NCI-H510A treated with DMSO at 0.1 percent for 48 hours (cell line): Measurements from ENCODE around the gene ACAP3.
A peak's percentile ranks its signal among the peaks of the same experiment; 100 is the strongest.

Experiments used
- DNase-seq: peaks from one replicate; lab custom pipeline; 2025; lab: John Stamatoyannopoulos, UW

The ACAP3 gene

GRCh38 chr1:1314237-1314586 is 6.5 kb upstream of the ACAP3 start:
- no peak for DNase-seq

- no peak for DNase-seq
These were observed 5.9 kb upstream of the ACAP3 start for GRCh38 chr1:1313500-1314236.

DNA sequence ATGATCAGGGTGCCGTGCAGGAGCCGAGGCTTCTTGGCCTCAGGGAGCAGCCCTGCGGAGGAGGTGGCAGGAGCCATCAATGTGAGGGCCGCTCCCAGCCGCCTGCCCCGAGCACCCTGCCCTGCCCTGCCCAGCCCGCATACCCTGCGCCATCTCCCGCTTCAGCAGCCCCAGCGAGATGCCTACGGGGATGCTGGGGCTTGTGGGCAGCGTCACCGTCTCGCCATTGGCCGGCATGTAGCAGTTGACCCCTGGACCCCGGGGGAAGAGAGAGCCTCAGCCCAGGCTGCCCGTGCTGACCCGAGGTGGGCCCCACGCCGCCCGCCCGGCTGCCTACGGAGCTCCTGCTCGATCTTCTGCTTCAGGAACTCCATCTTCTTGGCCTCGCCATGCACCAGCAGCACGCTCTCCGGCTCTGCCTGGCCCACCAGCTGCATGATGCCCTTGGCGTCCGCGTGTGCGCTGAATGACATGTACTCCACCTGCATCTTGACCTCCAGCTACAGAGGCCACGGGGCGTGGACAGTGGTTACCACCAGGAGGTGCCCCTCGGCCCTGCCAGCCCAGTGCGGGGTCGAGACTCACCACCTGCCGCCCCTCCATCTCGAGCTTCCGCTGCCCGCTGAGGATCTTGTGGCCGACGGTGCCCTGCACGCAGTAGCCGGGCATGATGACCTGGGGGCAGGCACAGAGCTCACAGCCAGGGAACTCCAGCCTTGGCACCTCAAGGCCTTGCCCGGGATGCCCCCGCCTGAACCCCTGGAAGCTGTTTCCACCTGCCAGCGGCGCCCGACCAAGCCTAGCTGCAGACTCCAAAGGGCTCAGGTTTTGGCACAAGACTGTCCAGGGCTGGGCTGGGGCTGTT is 5.0 kb upstream of the ACAP3 start:
- no peak for DNase-seq

DNA sequence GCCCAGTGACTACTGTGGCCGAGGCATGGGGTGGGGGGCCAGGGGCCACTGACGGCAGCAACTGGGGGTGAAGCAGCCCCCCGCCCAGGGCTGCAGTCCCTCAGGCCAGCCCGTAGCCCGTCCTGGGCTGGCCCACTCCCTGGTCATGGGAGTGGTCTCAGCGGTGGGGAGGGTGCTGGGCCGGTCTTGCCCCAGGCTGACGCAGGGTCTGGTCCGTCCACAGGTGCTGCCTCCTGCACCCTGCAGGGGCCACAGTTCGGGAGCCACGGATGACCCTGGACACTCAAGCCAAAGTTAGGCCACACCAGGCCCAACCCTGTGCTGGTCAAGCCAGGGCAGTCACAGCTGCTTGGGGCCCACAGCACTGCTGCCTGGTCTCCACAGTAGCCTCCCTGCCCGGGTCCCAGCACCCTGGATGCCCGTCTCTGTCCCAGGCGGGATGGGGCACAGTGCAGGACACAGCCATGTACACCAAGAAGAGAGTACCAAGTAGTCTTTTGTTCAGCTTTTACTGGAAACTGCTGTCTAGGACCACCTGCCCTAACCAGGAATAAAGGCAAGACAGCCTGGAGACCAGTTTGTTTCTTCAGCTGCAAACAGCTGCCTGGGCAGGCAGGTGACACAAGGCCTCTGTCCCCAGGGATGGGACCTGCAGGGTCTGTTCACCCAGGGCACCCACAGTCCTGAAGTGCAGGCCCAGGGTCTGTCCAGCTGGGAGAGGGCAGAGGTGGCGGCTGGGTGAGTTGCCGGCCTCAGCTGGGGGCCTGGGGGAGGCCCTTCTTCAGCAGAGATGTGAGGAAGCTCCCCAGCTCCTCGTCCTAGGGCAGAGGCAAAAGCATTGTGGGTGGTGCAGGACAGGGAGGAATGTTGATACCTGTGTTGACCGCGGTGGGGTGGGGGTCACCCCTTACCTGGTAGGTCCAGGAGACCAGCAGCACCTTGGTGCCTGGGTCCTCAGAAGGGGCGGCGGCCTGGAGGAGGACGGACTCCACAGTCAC is 3.7 kb upstream of the ACAP3 start:
- DNase-seq = no peak

DNA sequence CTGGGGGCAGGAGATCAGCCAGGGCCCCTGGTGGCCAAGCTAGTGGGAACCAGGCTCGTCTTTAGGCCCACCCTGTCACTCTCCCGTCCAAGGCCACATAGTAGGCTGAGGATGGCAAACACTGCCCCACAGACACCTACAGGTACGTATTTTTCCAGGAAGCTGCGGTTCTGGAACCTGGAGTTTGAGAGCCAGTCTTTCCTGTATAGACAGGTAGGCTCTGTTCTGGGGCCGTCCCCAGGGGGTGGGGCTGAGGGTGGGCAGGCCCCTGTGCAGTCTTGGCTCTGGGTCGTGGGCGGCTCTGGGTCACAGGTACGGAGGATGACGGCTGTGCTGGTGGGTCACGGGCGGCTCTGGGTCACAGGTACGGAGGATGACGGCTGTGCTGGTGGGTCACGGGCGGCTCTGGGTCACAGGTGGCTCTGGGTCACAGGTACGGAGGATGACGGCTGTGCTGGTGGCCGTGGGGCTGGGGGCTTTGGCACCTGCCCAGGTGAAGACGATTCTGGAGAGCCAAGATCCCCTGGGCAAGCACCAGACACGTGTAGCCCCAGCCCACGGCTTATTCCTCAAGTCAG is 2.8 kb upstream of the ACAP3 start:
- DNase-seq = no peak

GRCh38 chr1:1310109-1310385 is 2.3 kb upstream of the ACAP3 start:
- DNase-seq = no peak

DNA sequence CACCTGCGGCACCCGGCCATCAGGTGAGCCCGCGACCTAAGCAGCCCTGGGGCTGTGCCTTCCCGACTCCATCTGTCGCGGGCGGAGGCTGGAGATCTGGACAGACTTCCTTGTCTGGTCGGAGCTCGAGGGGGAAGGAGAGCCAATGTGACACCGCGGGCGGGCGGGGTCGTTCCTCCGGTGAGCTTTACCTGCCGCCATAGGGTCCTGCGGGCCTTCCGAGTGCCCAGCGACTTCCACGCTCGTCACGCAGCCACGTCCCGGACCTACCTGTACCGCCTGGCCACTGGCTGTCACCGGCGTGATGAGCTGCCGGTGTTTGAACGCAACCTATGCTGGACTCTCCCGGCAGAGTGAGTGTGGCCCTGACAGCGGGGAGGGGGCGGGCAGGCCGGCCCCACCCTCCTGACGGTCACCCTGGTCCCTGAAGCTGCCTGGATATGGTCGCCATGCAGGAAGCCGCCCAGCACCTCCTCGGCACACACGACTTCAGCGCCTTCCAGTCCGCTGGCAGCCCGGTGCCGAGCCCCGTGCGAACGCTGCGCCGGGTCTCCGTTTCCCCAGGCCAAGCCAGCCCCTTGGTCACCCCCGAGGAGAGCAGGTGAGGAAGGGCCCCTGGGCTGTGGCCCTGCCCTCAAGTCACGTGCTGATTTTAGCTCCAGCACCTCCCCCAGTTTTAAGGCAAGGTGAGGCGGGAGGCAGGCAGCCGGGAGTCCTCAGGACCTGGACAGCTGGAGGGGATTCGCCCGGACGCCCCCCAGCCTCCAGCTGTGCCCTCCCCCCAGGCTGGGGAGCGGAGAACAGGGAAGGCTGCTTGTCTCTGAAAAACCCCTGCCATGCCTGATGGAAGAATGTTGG is 1.8 kb upstream of the ACAP3 start:
- peak; percentile 65 for DNase-seq

- DNase-seq = no peak
These were observed 1.1 kb upstream of the ACAP3 start for GRCh38 chr1:1308756-1309250.

DNA sequence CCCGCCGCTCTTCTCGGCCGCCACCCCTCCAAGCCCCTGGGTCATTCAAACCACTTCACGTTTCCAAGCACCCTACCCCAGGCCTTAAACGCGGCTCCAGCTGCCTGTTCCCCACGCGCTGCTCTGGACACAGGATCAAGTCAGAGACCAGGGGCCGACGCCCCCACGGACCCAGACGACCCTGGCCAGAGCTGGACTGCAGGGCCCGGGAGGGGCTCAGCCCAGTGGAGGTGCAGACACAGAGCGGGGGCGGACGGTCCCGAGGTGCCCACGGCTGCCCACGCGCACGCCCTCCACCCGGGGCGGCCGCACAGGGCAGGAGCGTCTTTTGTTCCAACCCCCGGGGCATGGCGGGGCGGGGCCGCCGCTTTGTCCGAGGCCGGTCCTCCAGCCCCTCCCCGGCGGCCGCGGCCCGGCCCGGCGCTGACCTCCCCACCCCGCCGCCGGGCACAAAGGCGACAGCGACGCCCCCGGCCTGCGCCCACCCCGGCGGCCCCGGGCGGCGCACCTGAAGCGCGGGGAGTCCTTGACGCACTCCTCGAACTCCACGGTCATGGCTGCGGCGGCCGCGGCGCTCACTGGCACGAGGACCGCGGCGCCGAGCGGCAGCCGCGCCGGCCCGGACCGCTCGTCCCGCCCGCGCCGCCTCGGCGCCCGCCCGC is 338 bp downstream of the ACAP3 start:
- DNase-seq = no peak

- no peak for DNase-seq
These were observed 969 bp downstream of the ACAP3 start for GRCh38 chr1:1306661-1307260.

GRCh38 chr1:1306070-1306660 is 1.6 kb downstream of the ACAP3 start:
- DNase-seq = no peak

DNA sequence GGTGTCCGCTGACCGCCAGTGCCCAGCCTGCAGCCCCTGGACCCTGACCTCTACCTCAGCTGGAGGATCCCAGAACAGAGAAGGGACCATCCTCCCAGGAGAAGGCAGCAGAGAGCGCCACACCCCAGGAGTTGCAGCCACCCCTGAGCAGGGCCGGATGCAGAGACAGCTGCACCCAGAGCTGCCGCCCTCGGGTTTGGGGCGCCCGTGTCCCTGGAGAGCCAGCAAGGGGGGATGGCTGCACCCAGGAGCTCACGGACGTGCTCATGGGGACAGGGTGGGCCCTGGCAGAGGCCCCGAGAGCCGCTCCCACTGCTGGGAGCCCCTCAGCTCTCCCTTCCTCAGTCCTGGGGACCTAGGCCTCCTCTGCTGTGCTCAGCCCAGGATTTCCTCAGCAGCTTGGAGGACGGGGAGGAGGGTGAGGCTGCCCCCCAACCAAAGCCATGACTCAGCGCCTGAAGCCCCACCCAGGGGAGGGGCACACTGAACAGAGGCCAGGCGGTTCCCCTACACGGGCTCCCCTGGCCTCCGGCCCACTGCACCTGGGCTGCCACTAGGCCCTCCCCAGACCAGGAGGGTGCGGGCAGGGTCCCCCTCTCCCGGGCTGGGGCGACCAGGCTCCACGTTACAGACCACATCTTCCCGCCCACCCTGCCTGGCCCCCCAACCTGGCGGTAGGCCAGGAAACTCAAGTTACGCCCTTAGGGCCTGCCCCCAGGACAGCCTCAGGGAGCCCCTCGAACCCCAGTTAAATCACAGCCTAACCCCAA is 2.2 kb downstream of the ACAP3 start:
- DNase-seq = peak; percentile 89

DNA sequence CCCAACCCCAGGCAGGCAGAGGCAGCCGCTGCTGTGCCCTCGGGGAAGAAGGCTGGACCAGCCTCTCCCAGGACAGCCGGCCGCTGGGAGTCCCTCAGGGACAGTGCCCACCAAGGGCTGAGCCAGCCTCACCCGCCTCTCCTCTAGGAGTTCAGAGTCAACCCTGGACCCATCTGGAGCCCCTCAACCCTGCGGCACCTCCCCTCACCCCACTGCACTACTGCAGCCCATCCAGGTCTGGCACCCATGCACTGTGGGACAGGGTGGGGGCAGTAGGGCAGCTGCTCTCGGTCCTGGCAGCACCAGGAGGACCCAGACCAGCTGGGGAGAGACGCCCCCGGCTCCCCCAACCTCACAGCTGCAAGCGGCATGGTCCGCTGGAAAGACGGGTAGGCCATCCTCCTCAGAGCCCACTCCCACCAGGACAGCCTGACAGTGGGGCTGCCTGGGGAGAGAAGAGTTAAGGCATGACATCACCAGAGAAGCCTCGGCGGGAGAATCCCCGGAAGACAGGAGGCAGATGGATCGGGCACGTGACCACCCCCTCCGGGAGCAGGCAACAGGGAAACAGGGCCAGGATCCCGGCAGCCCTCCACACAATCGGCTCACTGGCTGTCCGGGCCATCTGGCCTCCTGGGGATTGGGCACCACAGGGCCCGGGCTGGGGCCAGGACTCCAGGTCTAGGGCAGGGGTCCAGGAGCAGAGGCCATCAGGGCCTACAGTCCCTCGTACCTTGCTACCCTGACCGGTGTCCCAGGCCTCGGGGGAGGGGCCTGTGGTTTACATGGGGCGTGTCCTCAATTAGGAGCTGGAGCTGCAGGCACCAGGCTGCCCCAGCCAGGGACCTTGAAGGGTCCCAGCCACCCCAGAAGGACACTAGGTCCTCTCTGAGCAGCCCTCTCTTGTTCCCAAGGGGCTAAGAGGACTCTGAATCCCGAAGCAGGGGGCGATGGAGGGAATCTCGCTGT is 3.1 kb downstream of the ACAP3 start:
- DNase-seq = peak; percentile 98

GRCh38 chr1:1303736-1304135 is 4.0 kb downstream of the ACAP3 start:
- DNase-seq = no peak

- no peak for DNase-seq
These were observed 4.7 kb downstream of the ACAP3 start for GRCh38 chr1:1302951-1303509.

DNA sequence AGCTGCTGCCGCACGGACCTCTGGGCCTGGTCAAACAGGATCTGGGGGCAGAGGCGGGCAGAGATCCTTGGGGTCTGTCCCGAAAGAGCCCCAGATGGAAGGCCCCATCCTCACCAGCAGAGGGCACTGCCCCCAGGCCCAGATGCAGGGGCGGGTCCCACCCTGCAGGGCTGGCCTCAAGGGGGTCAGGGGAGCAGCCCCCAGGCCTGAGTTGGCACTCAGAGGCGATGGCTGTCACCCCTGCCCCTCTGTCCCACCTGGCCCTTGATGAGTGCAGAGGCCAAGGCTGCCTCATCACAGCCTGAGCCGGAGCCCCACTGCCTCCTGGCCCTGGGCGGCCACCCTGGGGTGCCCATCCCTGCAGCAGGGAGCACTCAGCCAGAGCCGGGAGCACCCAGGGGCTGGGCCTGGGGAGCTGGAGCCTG is 5.7 kb downstream of the ACAP3 start:
- no peak for DNase-seq

- DNase-seq = no peak
These were observed 7.4 kb downstream of the ACAP3 start for GRCh38 chr1:1300352-1300739.
